ENCODE results near the gene SLC41A3.

The SLC41A3 gene

GRCh38 chr3:126058666-126059065 is 25.3 kb downstream of the SLC41A3 start:
- Histone ChIP-seq H4K20me1 (ENCODE audit: control insufficient read depth, insufficient read depth, low read depth, low read length) (no peaks in the 10 kb centered on the region), H3K4me3 (ENCODE audit: low read length) (no peak overlapping the region), H3K9me3 (ENCODE audit: control insufficient read depth, insufficient read depth, low read length) (no peaks in the 10 kb centered on the region), H3F3A (ENCODE audit: control insufficient read depth, insufficient read depth) (no peaks in the 10 kb centered on the region), H3K79me2 (ENCODE audit: control insufficient read depth, low read length) (no peaks in the 10 kb centered on the region), H3K36me3 (ENCODE audit: control insufficient read depth, low read length) (no peaks in the 10 kb centered on the region), H3K27me3 (ENCODE audit: control insufficient read depth, low read length) (no peaks in the 10 kb centered on the region), H3K4me1 (ENCODE audit: control insufficient read depth, low read length) (peaks cover 3% of the 10 kb centered on the region; the same call in 1 of the 2 replicates), H3K27ac (ENCODE audit: low read depth, low read length) (no peak overlapping the region), H3K9me2 (replicated peaks; ENCODE audit: control insufficient read depth, low read length) (no peaks in the 10 kb centered on the region), H3K4me2 (ENCODE audit: low read length) (no peak overlapping the region)
- TF ChIP-seq EZH2phosphoT487 (IDR thresholded peaks at IDR 0.05; ENCODE audit: borderline replicate concordance, low read length) = no peak
- no peak for TF ChIP-seq CTCF (IDR thresholded peaks at IDR 0.05; ENCODE audit: low read depth, low read length, poor library complexity, severe bottlenecking)

GRCh38 chr3:126057936-126058335 is 26.0 kb downstream of the SLC41A3 start:
- Histone ChIP-seq H3K27ac (ENCODE audit: low read depth, low read length) (no peak overlapping the region), H3K36me3 (ENCODE audit: control insufficient read depth, low read length) (no peaks in the 10 kb centered on the region), H3K4me3 (ENCODE audit: low read length) (no peak overlapping the region), H3K4me2 (ENCODE audit: low read length) (no peak overlapping the region), H4K20me1 (ENCODE audit: control insufficient read depth, insufficient read depth, low read depth, low read length) (no peaks in the 10 kb centered on the region), H3K9me3 (ENCODE audit: control insufficient read depth, insufficient read depth, low read length) (no peaks in the 10 kb centered on the region), H3K9me2 (replicated peaks; ENCODE audit: control insufficient read depth, low read length) (no peaks in the 10 kb centered on the region), H3F3A (ENCODE audit: control insufficient read depth, insufficient read depth) (no peaks in the 10 kb centered on the region), H3K27me3 (ENCODE audit: control insufficient read depth, low read length) (no peaks in the 10 kb centered on the region), H3K4me1 (ENCODE audit: control insufficient read depth, low read length) (peaks cover under 1% of the 10 kb centered on the region; the same call in 1 of the 2 replicates), H3K79me2 (ENCODE audit: control insufficient read depth, low read length) (no peaks in the 10 kb centered on the region)
- TF ChIP-seq CTCF (IDR thresholded peaks at IDR 0.05; ENCODE audit: low read depth, low read length, poor library complexity, severe bottlenecking) = no peak
- no peak for TF ChIP-seq EZH2phosphoT487 (IDR thresholded peaks at IDR 0.05; ENCODE audit: borderline replicate concordance, low read length)

GRCh38 chr3:126057501-126057819 is 26.5 kb downstream of the SLC41A3 start:
- H3F3A ChIP-seq (ENCODE audit: control insufficient read depth, insufficient read depth) = no peaks in the 10 kb centered on the region
- H4K20me1 ChIP-seq (ENCODE audit: control insufficient read depth, insufficient read depth, low read depth, low read length) = no peaks in the 10 kb centered on the region
- H3K36me3 ChIP-seq (ENCODE audit: control insufficient read depth, low read length) = no peaks in the 10 kb centered on the region
- H3K9me2 ChIP-seq (replicated peaks; ENCODE audit: control insufficient read depth, low read length) = no peaks in the 10 kb centered on the region
- H3K4me2 ChIP-seq (ENCODE audit: low read length) = no peak overlapping the region
- H3K4me1 ChIP-seq (ENCODE audit: control insufficient read depth, low read length) = peaks cover 5% of the 10 kb centered on the region
- H3K27ac ChIP-seq (ENCODE audit: low read depth, low read length) = no peak overlapping the region
- H3K9me3 ChIP-seq (ENCODE audit: control insufficient read depth, insufficient read depth, low read length) = no peaks in the 10 kb centered on the region
- H3K79me2 ChIP-seq (ENCODE audit: control insufficient read depth, low read length) = no peaks in the 10 kb centered on the region
- no peak overlapping the region for H3K4me3 ChIP-seq (ENCODE audit: low read length)
- no peaks in the 10 kb centered on the region for H3K27me3 ChIP-seq (ENCODE audit: control insufficient read depth, low read length)
- TF ChIP-seq EZH2phosphoT487 (IDR thresholded peaks at IDR 0.05; ENCODE audit: borderline replicate concordance, low read length) (no peak), CTCF (IDR thresholded peaks at IDR 0.05; ENCODE audit: low read depth, low read length, poor library complexity, severe bottlenecking) (no peak)

Data from DOHH2 (cell line).